Liver (tissue), 9 donors: ENCODE measurements around the gene RAB11FIP5. TPM values are rescaled to one million over a fixed set of nuclear protein-coding genes. Genes with fewer than 3 reads are reported as not detected.

Source experiments
- DNase-seq: peaks from one replicate; pipeline ENCODE4 v3.0.0-alpha.2; 2017; ENCODE audit warnings: low spot score
- H3K27ac ChIP-seq, 2 donors: one replicate each; pipeline ENCODE4 v1.7.0; 2013; ENCODE audit warnings: inconsistent platforms in 2 of 2, low read length in 2 of 2, control low read depth in 1 of 2, low read depth in 1 of 2, mild to moderate bottlenecking in 1 of 2
- H3K27me3 ChIP-seq, 4 donors: one replicate each; pipeline versions ENCODE4 v1.6.1 to v1.7.0; 2013; ENCODE audit warnings: low read length in 3 of 4, inconsistent platforms in 1 of 4, mild to moderate bottlenecking in 1 of 4, moderate library complexity in 1 of 4; ENCODE audit not compliant: control insufficient read depth in 4 of 4, insufficient read depth in 4 of 4
- H3K36me3 ChIP-seq, 4 donors: one replicate each; pipeline versions ENCODE4 v1.6.1 to v1.7.0; 2013; ENCODE audit warnings: low read length in 3 of 4, mild to moderate bottlenecking in 3 of 4, low read depth in 1 of 4, moderate library complexity in 1 of 4; ENCODE audit not compliant: control insufficient read depth in 4 of 4, insufficient read depth in 3 of 4
- H3K4me1 ChIP-seq, 4 donors: one replicate each; pipeline versions ENCODE4 v1.6.1 to v1.7.0; 2013; ENCODE audit warnings: low read length in 3 of 4, mild to moderate bottlenecking in 3 of 4, moderate library complexity in 1 of 4; ENCODE audit not compliant: control insufficient read depth in 4 of 4, insufficient read depth in 4 of 4
- H3K4me3 ChIP-seq, 3 donors: one replicate each; pipeline versions ENCODE4 v1.6.1 to v1.7.0; 2013; ENCODE audit warnings: low read length in 3 of 3, control low read depth in 1 of 3, low read depth in 1 of 3, mild to moderate bottlenecking in 1 of 3
- H3K9ac ChIP-seq, 2 donors: one replicate each; pipeline ENCODE4 v1.7.0; 2013; ENCODE audit warnings: low read length in 2 of 2, mild to moderate bottlenecking in 2 of 2, moderate library complexity in 2 of 2, control low read depth in 1 of 2, low read depth in 1 of 2
- H3K9me3 ChIP-seq, 4 donors: one replicate each; pipeline versions ENCODE4 v1.6.1 to v1.7.0; 2013; ENCODE audit warnings: low read length in 3 of 4; ENCODE audit not compliant: control insufficient read depth in 4 of 4
- EGR1 ChIP-seq, 2 donors: IDR thresholded peaks; 2 replicates each; pipeline ENCODE4 v1.6.1; 2016 to 2018; ENCODE audit warnings: antibody characterized with exemption in 2 of 2, low read depth in 2 of 2
- FOXA2 ChIP-seq: IDR thresholded peaks from 2 replicates; pipeline ENCODE4 v1.6.1; 2016; ENCODE audit warnings: antibody characterized with exemption
- GABPA ChIP-seq, 2 donors: IDR thresholded peaks in 1 of 2; conservative IDR thresholded peaks in 1 of 2; 2 replicates each; pipeline ENCODE4 v1.6.1; 2016; ENCODE audit warnings: antibody characterized with exemption in 2 of 2, mild to moderate bottlenecking in 1 of 2, moderate library complexity in 1 of 2
- HNF4A ChIP-seq, 2 donors: conservative IDR thresholded peaks; 2 replicates each; pipeline ENCODE4 v1.6.1; 2016; ENCODE audit warnings: antibody characterized with exemption in 2 of 2, mild to moderate bottlenecking in 2 of 2
- NR2F2 ChIP-seq: IDR thresholded peaks from 2 replicates; pipeline ENCODE4 v1.6.1; 2016; ENCODE audit warnings: antibody characterized with exemption
- RAD21 ChIP-seq, 2 donors: IDR thresholded peaks; 2 replicates each; pipeline ENCODE4 v1.6.1; 2016; ENCODE audit warnings: antibody characterized with exemption in 2 of 2, mild to moderate bottlenecking in 2 of 2
- RXRA ChIP-seq, 2 donors: IDR thresholded peaks; 2 replicates each; pipeline ENCODE4 v1.6.1; 2017 to 2018; ENCODE audit warnings: antibody characterized with exemption in 2 of 2, mild to moderate bottlenecking in 1 of 2
- SP1 ChIP-seq: IDR thresholded peaks from 2 replicates; pipeline ENCODE4 v1.6.1; 2018; ENCODE audit warnings: antibody characterized with exemption, mild to moderate bottlenecking
- TAF1 ChIP-seq: conservative IDR thresholded peaks from 2 replicates; pipeline ENCODE4 v1.6.1; 2016; ENCODE audit warnings: antibody characterized with exemption, mild to moderate bottlenecking
- YY1 ChIP-seq: IDR thresholded peaks from 2 replicates; pipeline ENCODE4 v1.6.1; 2016; ENCODE audit warnings: antibody characterized with exemption, mild to moderate bottlenecking
- WGBS: extraction: QIAGEN DNeasy Blood & Tissue Kit; methylation state at CpG from one replicate; pipeline ENCODE4 v1.1.7; 2013; 5-methylcytosine and 5-hydroxymethylcytosine counted together
- polyA plus RNA-seq, 2 donors: library from polyadenylated mRNA; stranded (reverse) in 1 of 2; unstranded in 1 of 2; fragments of 200-250 nt in 1 of 2; fragments of >200 nt in 1 of 2; fragmentation: Nextera tagmentation in 1 of 2; extraction: Ambion mirVana in 1 of 2; gene quantifications; one replicate each; pipeline versions ENCODE4 v1.2.1 to v1.2.3, GENCODE V29; 2013 to 2015
- total RNA-seq, 2 donors: library from RNA; depleted of rRNA; stranded (reverse); fragments of >200 nt; gene quantifications; one replicate each; pipeline ENCODE4 v1.2.3, GENCODE V29; 2014
- TF ChIP-seq, protein P1 (sequence below): IDR thresholded peaks from 2 replicates; pipeline ENCODE4 v1.6.1; 2016; ENCODE audit warnings: antibody characterized with exemption, mild to moderate bottlenecking
- TF ChIP-seq, protein P2 (sequence below): IDR thresholded peaks from 2 replicates; pipeline ENCODE4 v1.6.1; 2016; ENCODE audit warnings: antibody characterized with exemption
- donor health status: healthy.
- donor health status: healthy.
- donor health status: healthy.
- donor health status: healthy.
- donor health status: healthy.

Gene RAB11FIP5
- total and polyA plus RNA-seq, 4 donors = 2.8 to 8.1 (median 5.4) TPM

DNA sequence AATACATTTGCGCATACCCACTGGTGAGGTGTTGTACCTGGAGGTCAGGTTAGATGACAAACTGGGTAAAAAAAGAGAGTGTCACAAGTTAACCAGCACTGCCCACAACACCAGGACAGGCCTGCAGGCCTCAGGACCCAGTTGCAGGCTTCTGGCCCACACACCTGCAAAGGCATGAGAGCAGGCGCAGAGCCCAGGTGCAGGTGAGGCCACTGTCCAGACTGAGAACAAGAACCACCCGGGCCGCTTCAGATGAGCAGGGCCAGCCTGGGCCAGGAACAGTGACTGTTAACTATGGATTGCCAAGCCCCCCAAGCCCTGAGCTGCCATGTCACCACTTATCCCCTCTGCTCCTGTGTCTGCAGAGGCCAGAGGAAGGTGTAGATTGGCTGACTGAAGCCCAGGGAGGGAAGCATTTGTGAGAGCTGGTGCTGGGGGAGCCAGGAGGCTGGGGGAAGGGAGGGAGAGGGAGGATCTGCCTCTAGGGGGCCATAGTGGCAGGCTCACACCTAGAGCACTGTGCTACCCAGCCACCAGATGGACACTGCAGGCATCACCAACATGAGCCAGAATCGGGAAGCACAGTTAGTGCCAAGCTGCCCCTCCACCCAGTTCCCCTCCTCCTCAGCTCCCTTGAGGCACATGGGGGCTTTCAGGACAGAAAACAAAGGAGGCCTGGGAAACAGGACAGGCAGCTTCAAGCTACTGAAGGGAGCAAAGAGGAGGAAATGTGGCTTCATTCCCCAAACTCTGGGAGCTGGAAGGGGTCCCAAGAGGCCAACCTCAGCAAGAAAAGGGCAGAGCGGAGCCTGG is 76.6 kb downstream of the RAB11FIP5 start:
- Histone ChIP-seq H3K9ac (no peak overlapping the region), H3K27ac (peak overlapping the region; percentile 64 to 77), H3K4me3 (no peak overlapping the region), H3K9me3 (no peaks in the 10 kb centered on the region), H3K27me3 (no peaks in the 10 kb centered on the region), H3K36me3 (peaks cover 3 to 7% (median 3%) of the 10 kb centered on the region in 4 donors), H3K4me1 (peaks cover 31 to 73% (median 57%) of the 10 kb centered on the region in 4 donors)
- 53% methylated on average over 6 of the region's 6 CpGs for WGBS
- no peak for DNase-seq
- no peak for TF ChIP-seq TAF1
- TF ChIP-seq SP1 = no peak
- TF ChIP-seq GABPA (IDR thresholded peaks at IDR 0.05 in 1 of 2, conservative IDR thresholded peaks at IDR 0.05 in 1 of 2) = no peak
- TF ChIP-seq RXRA (IDR thresholded peaks at IDR 0.05) = peak in 1 of 2 donors; percentile 47
- TF ChIP-seq HNF4A (conservative IDR thresholded peaks at IDR 0.05) = peak in 1 of 2 donors; percentile 27
- no peak for TF ChIP-seq NR2F2
- TF ChIP-seq, protein P1, sequence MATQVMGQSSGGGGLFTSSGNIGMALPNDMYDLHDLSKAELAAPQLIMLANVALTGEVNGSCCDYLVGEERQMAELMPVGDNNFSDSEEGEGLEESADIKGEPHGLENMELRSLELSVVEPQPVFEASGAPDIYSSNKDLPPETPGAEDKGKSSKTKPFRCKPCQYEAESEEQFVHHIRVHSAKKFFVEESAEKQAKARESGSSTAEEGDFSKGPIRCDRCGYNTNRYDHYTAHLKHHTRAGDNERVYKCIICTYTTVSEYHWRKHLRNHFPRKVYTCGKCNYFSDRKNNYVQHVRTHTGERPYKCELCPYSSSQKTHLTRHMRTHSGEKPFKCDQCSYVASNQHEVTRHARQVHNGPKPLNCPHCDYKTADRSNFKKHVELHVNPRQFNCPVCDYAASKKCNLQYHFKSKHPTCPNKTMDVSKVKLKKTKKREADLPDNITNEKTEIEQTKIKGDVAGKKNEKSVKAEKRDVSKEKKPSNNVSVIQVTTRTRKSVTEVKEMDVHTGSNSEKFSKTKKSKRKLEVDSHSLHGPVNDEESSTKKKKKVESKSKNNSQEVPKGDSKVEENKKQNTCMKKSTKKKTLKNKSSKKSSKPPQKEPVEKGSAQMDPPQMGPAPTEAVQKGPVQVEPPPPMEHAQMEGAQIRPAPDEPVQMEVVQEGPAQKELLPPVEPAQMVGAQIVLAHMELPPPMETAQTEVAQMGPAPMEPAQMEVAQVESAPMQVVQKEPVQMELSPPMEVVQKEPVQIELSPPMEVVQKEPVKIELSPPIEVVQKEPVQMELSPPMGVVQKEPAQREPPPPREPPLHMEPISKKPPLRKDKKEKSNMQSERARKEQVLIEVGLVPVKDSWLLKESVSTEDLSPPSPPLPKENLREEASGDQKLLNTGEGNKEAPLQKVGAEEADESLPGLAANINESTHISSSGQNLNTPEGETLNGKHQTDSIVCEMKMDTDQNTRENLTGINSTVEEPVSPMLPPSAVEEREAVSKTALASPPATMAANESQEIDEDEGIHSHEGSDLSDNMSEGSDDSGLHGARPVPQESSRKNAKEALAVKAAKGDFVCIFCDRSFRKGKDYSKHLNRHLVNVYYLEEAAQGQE = no peak
- no peak for TF ChIP-seq EGR1 (IDR thresholded peaks at IDR 0.05; ENCODE audit: low read depth in 2 of 2)
- no peak for TF ChIP-seq YY1
- TF ChIP-seq RAD21 (IDR thresholded peaks at IDR 0.05) = peak in 1 of 2 donors; percentile 43
- no peak for TF ChIP-seq FOXA2
- TF ChIP-seq, protein P2, sequence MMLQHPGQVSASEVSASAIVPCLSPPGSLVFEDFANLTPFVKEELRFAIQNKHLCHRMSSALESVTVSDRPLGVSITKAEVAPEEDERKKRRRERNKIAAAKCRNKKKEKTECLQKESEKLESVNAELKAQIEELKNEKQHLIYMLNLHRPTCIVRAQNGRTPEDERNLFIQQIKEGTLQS = no peak

DNA sequence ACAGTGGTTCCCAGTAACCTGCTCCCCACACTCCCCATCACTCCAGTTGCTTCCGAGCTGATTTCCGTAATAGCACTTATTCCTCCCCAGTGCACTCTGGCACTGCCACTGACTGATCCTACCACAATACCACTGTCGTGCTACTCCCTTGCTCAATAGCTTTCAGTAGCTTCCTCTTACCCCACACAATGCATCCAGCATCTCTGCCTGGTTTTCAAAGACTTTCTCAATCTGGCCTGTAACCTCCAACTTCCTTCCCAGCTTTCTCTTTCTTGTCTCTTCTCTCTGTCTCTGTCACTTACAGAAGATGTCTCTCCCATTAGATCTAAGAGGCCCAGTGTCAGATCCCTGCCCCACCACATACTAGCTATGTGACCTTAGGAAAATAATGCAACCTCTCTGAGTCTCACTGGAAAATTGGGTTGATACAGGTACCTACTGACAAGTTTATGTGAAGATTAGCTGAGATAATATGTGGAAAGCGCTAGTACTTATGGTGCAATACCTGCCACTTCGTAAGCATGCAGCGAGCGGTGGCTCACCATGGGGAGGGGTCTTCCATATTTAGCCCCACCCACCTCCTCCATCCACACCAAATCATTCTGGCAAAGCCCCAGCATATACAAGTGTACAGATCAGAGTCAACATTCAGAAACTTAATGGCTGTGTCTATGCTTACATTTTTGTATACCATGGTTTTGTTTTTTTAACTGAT is 77.9 kb downstream of the RAB11FIP5 start:
- H3K4me1 ChIP-seq = peaks cover 36 to 72% (median 54%) of the 10 kb centered on the region in 4 donors
- no peaks in the 10 kb centered on the region for H3K27me3 ChIP-seq
- H3K36me3 ChIP-seq = peaks cover 0 to 7% (median 2%) of the 10 kb centered on the region in 4 donors
- H3K4me3 ChIP-seq = no peak overlapping the region
- H3K9ac ChIP-seq = peak overlapping the region in 1 of 2 donors; percentile 3
- no peaks in the 10 kb centered on the region for H3K9me3 ChIP-seq
- H3K27ac ChIP-seq = peak overlapping the region; percentile 79 to 85
- DNase-seq = no peak
- no peak for TF ChIP-seq EGR1 (IDR thresholded peaks at IDR 0.05; ENCODE audit: low read depth in 2 of 2)
- peak in 1 of 2 donors; percentile 9 for TF ChIP-seq HNF4A (conservative IDR thresholded peaks at IDR 0.05)
- 56% methylated on average over 7 of the region's 7 CpGs for WGBS
